Activated CD4-positive, CD25-positive, alpha-beta regulatory T cell treated with anti-CD3 and anti-CD28 coated beads, Interleukin-2, amount 50 U/mL, for 72 hours (primary cell): ENCODE results near the gene WIZ.

Experiments used
- DNase-seq: peaks from one replicate; pipeline ENCODE4 v3.0.0; 2021

WIZ gene

GRCh38 chr19:15443838-15444237 is 5.9 kb downstream of the WIZ start:
- DNase-seq: no peak

GRCh38 chr19:15443325-15443724 is 6.4 kb downstream of the WIZ start:
- DNase-seq: no peak

GRCh38 chr19:15442142-15442920 is 7.4 kb downstream of the WIZ start:
- no peak for DNase-seq

- no peak for DNase-seq
Measured at GRCh38 chr19:15441317-15441716, 8.4 kb downstream of the WIZ start.

- no peak for DNase-seq
Measured at GRCh38 chr19:15439821-15440641, 9.7 kb downstream of the WIZ start.

- no peak for DNase-seq
Measured at GRCh38 chr19:15439078-15439799, 10.5 kb downstream of the WIZ start.

DNA sequence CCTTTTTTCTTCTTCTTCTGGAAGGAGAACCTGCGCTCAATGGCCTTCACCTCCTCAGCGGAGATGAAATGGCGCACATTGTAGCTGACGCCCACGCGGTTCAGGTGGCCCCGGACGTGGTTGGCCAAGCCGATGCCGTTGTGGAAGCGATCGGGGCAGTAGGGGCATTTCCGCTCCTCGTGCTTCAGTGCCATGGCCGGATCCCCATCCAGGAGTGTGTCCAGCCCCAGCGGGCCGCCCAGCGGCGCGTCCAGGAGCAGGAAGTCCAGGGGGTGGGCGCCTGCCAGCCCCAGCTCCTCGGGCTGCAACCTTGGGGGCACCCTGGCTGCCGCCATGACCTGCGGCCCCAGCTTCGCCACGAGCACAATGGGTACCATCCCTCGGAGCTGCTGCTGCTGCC is 11.2 kb downstream of the WIZ start:
- no peak for DNase-seq

DNA sequence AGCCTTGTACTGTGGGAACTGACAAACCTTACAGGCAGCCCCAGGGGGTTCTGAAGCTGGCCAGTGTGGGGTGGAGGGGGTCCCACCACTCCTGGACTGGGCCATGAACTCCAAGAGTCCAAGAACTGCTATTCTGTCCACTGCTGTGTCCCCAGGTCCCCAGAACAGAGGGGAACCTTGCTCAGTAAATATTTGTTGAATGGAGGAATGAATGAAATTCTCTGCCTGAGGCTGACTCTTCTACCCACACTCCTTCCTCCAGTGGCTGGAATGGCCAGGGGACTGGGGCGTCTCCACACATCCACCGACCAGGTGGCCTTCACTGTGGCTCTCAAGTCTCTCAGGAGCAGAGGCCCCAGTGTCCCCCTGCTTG is 11.6 kb downstream of the WIZ start:
- DNase-seq: no peak

DNA sequence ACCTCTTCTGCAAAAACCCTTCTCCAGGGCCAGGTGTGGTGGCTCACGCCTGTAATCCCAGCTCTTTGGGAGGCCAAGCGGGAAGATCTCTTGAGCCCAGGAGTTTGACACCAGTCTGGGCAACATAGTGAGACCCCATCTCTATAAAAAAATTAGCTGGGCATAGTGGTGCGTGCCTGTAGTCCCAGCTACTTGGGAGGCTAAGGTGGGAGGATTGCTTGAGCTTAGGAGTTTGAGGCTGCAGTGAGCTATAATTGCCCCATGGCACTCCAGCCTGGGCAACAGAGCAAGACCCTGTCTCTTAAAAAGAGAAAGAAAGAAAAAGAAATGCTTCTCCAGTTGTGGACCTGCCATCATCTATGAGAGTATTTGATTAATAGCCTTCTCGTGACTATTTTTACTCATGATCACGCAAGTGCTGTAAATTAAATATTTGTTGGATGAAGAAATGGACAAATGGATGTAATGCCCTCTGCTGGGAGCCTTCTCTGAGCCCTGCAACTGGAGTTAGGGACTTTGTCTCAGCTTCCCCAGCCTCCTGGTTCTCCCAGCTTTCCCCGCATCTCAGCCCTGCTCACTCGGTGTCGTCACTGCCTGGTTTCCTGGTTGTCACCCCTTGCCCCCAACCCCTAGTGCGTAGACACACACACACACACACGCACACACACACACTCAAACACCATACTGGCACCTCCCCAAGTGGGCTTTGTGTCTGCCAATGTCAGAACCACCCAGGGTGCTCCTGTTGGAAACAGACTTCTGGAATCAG is 12.2 kb downstream of the WIZ start:
- no peak for DNase-seq

- DNase-seq: no peak
Measured at GRCh38 chr19:15436826-15437110, 13.0 kb downstream of the WIZ start.

DNA sequence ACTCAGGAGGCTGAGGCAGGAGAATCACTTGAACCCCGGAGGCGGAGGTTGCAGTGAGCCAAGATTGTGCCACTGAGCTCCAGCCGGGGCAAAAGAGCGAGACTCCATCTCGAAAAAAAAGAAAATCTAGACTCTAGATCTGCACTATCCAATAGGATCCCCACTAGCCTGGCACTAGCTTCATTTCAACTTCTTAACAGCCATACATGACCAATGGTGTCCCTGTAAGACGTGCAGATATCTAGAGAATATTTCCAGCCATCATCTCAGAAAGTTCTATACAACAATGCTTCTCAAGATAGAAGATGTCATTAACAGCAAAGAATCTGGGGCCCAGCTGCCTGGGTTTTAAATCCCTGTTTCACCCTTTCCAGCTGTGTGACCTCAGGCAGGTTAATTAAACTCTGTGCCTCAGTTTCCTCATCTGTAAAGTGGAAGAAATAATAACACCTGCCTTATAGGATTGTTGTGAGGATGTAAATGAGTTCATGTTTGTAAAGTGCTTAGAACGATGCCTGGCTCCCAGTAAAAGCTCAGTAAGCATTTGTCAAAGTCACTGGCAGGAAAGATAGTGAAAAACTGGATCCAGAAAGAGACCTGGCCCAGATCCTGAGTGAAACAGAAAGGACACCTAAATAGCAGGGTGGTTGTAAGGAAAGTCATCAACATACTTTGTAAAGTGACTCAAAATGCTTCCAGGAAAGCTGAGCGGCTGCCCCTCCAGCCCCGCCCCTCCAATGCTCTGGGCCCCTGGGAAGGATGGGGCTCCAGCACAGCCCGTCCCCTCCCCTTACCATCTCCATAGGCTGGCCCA is 13.5 kb downstream of the WIZ start:
- DNase-seq: no peak

DNA sequence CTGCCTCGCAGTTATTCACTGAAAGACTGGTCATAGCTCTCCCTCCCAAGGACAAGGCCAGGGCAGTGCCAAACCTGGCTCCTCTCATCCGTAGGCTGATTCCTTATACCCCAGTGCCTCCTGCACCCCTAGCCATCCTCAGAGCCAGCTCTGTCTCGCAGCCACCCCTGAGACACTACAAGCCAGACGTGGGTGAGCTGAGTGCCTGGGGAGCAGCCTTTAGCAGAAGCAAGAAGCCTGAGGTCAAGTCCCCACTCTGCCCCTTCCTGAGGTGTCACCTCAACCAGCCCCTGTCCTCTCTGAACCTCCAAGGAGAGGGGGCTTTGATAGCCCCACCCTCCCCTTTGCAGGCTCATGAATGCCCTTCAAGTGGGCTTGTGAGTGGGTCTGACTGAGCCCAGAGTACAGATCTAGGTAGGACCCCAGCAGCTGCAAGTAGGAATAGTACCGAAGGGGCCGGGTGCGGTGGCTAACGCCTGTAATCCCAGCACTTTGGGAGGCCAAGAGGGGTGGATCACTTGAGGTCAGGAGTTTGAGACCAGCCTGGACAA is 16.2 kb downstream of the WIZ start:
- no peak for DNase-seq

DNA sequence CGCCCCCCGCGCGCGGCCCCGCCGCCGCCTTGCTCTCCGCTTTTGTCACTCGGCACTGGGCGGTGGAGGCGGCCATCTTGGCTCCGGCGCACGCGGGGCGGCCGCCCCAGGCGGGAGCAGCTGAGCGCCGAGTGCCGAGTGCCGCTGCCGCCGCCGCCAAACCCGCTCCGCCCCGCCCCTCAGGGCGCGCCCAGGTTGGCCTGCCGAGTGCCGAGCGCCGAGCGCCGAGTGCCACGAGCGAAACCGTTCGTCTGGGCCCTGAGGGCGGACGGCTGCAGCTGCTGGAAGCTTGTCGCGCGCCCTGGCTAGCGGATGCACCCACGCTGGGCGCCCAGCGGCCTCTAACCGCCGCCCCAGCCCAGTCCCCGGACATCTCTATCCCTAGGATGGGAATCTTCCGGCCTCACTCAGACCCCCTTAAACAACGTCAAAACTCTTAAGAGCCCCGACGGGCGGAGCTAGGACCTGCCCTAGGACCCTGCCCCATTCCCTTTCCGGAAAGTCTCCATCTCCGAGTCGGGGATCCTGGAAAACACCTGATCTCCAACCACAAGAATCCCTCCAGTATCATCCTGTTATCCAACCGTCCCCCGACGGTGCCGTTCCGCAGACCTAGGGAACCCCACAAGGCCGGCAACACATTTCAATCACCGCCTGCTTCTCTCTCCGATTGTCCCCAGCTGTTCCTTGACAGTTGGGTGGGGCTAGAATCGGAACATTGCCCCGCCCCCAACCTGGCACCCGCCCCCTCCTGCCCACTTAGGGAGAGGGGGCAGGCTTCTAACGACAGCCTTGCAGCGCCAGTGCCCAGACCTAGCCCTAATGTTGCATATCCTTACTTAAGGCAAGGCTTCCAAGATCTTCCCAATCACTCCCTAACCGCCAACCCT is 16.9 kb downstream of the WIZ start:
- DNase-seq: peak; percentile 95

GRCh38 chr19:15432018-15432494 is 17.7 kb downstream of the WIZ start:
- DNase-seq: no peak

DNA sequence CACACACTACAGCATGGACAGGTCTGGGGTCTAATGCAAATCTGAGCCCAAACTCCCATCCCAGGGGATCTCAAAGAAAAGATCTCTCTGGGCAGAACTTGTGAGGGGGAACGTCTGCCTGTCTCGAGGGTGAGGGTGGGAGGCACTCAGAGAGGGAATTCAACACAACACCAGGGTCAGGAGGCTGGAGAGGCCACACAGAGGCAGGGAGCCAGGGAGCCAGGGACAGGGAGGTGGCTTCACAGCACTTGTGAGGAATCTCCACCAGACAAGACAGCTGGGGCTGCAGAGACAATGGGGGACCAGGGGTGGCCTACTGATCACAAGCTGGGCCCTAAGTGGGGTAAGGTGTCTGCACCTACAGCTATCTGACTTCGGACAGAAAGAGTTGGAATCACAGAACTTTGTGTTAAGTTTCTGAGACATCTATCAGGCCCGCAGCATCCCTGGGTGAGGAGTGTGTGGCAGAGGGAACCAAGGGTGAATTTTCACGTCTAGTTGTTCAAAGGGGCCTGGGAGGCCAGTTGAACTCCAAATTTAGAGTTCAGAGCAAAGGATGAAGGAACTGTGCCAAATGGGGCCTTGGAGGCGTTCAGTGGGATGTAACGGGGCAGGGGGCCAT is 18.2 kb downstream of the WIZ start:
- no peak for DNase-seq

DNA sequence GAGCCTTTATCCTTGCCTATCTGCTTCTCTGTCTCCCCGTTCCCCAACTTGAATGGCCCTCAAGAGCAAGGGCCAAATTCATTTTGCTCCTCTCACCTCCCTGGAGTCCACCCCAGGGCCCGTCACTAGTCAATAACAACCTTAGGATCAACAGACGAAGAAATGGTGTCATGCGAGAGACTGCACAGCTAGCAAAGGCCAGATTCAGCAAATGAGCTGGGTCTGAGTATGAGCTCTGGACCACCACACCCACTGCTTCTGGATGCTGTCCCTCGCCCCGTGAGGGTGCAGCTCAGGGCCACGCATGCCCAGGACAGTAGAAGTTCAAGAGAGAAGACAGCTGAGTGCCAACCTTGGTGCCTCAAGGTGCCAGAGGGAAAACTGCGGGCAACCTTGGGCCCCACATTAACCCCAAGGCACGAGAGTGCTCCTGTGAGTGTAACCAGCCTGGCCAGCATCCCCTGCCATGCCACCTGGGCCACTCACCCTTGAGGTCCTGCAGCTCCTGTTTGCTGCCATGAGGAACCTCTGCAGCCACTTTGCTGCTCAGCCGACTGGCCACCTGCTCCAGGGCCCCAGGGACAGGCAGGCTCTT is 19.1 kb downstream of the WIZ start:
- DNase-seq: no peak

- no peak for DNase-seq
Measured at GRCh38 chr19:15429825-15430467, 19.8 kb downstream of the WIZ start.

DNA sequence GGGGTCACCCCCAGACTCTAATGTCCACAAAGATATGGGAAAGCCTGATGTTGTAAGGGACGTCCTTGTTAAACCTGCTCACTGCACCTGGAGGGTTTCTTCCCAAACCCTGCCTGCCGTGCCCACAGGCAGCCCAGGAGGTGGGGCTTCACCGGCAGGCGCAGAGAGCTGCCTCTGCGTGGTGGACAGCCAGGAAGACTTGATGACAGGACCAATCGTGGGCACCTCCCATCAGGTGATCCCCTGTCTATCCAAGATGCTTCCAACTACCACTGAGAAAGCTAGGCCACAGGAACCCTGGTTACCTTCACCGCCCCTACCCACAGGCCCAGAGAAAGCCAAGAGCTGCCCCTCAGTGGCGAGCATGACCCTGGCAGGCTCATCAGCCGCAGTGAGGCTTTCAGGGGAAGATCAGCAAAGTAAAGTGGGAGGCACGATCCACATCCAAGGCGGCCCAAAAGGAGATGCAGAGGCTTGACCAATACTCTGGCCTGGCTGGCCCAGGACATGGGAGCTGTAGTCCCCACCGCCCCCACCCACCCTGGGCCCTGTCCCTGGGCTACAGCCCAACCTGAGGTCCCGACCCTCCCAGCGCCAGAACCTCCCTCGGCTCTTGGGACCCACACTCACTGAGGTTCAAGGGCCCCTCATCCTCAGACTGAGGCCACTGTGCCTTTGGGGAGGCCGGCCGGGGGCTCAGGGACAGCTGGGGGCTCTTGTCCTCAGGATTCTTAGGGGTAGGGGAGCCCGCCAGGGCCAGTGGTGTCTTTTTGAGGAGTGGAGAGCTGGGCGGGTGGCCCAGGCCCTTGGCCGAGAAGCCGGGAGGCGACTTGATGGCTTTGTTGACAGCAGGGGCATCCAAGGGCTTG is 20.6 kb downstream of the WIZ start:
- DNase-seq: no peak
